GM12864 (cell line): ENCODE results near the gene RELN.
"Not testable (repeated sequence)": the region's sequence is repeated elsewhere in the genome, so short reads cannot be mapped to it uniquely, and the experiment has no call there.

Experiments used
- DNase-seq: peaks from one replicate; pipeline ENCODE4 v3.0.0-alpha.2; 2011; ENCODE audit warnings: low read depth
- H3K4me3 ChIP-seq: 2 replicates; pipeline ENCODE4 v1.5.1; 2011; ENCODE audit warnings: mild to moderate bottlenecking, low read depth, low read length, control low read depth
- TF ChIP-seq, protein P1 (sequence below): IDR thresholded peaks from 2 replicates; pipeline ENCODE4 v1.5.1; 2011; ENCODE audit warnings: low read depth, mild to moderate bottlenecking, moderate library complexity, low read length, control low read depth, inconsistent platforms; ENCODE audit errors: missing control alignments

RELN gene

DNA sequence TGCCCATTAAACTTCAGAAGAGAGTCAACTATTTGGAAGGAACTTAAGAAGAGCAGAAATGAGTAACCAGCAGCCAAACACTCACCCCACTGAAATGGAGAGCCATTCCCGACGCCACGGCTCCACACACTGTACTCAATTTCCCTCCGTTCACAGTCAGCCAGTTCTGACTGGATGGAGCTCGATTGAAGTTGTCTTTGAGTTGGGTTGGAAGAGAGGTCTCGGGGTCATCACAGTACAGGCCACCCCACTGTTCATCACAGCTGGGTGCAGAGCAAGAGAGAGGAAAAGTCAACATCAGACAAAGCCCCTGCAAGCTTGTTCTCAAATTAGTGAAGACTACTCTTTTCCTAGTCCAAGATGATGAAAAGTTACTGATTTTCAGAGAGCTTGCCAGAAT lies 467.5 kb downstream of the RELN start:
- DNase-seq, result no peak
- TF ChIP-seq, protein P1, sequence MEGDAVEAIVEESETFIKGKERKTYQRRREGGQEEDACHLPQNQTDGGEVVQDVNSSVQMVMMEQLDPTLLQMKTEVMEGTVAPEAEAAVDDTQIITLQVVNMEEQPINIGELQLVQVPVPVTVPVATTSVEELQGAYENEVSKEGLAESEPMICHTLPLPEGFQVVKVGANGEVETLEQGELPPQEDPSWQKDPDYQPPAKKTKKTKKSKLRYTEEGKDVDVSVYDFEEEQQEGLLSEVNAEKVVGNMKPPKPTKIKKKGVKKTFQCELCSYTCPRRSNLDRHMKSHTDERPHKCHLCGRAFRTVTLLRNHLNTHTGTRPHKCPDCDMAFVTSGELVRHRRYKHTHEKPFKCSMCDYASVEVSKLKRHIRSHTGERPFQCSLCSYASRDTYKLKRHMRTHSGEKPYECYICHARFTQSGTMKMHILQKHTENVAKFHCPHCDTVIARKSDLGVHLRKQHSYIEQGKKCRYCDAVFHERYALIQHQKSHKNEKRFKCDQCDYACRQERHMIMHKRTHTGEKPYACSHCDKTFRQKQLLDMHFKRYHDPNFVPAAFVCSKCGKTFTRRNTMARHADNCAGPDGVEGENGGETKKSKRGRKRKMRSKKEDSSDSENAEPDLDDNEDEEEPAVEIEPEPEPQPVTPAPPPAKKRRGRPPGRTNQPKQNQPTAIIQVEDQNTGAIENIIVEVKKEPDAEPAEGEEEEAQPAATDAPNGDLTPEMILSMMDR, result no peak
- no peak overlapping the region for H3K4me3 ChIP-seq

DNA sequence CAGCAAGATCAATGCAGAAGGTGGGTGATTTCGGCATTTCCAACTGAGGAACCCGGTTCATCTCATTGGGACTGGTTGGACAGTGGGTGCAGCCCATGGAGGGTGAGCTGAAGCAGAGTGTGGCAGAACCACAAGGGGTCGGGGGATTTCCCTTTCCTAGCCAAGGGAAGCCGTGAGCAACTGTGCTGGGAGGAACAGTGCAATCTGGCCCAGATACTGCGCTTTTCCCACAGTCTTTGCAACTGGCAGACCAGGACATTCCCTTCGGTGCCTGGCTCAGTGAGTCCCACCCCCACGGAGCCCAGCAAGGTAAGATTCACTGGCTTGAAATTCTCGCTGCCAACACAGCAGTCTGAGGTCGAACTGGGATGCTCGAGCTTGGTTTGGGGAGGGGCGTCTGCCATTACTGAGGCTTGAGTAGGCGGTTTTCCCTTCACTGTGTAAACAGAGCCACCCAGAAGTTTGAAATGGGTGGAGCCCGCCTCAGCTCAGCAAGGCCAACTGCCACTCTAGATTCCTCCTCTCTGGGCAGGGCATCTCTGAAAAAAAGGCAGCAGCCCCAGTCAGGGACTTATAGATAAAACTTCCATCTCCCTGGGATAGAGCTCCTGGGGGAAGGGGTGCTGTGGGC lies 484.8 kb downstream of the RELN start:
- TF ChIP-seq, protein P1, result no peak
- no peak for DNase-seq
- H3K4me3 ChIP-seq, result no peak overlapping the region

GRCh38 chr7:103501206-103501605 lies 488.3 kb downstream of the RELN start:
- no peak overlapping the region for H3K4me3 ChIP-seq
- DNase-seq, result no peak
- TF ChIP-seq, protein P1, result no peak

- TF ChIP-seq, protein P1, result no peak
- DNase-seq, result no peak
- no peak overlapping the region for H3K4me3 ChIP-seq
Measured at GRCh38 chr7:103499976-103500375, 489.5 kb downstream of the RELN start.

DNA sequence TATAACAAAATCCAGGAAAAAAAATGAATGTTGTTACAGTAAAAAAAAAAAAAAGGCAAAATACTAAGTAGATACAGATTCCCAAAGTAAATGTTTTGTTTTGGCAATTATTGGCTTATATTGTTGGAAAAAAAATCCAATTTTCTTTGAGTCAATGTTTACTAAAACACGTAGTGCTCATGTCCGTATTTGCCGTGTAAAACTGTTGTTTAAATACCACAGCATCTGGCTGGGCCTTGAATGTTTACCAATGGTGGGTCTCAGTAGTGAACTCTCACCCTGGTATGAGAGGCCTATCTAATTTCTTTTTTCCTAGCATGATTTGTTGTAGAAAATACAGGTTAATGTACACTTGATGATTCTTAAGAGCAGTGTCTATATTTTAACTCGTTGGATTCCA lies 502.0 kb downstream of the RELN start:
- no peak for DNase-seq
- TF ChIP-seq, protein P1, result no peak
- H3K4me3 ChIP-seq, result no peak overlapping the region

DNA sequence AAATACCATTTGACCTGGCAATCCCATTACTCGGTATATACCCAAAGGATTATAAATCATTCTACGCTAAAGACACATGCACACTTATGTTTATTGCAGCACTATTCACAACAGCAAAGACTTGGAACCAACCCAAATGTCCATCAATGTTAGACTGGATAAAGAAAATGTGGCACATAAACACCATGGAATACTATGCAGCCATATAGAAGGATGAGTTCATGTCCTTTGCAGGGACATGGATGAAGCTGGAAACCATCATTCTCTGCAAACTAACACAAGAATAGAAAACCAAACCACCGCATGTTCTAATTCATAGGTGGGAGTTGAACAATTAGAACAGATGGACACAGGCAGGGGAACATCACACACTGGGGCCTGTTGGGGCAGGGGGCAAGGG lies 502.6 kb downstream of the RELN start:
- not testable (repeated sequence) for H3K4me3 ChIP-seq, DNase-seq

GRCh38 chr7:103480771-103481170 lies 508.7 kb downstream of the RELN start:
- no peak overlapping the region for H3K4me3 ChIP-seq
- TF ChIP-seq, protein P1, result no peak
- DNase-seq, result no peak
